Measurements from ENCODE around the gene CAP1. TPM values are rescaled to one million over a fixed set of nuclear protein-coding genes. Genes with fewer than 3 reads are reported as not detected.

The CAP1 gene
- total and polyA plus RNA-seq, 9 of the 15 experiments (the other 6 are each of a cell fraction or from before 2014, with no cell fraction given), result 230 to 658 (median 281) TPM

GRCh38 chr1:40059960-40060750 lies 19.6 kb downstream of the CAP1 start (continued):
- TF ChIP-seq CLOCK (CRISPR knock-in tag; IDR thresholded peaks at IDR 0.05; ENCODE audit: borderline replicate concordance), result 0 out of 2 replicates have a peak, but pooled peaks have one; percentile 13
- peak; percentile 69 for TF ChIP-seq ZNF324 (CRISPR knock-in tag; IDR thresholded peaks at IDR 0.05)
- TF ChIP-seq ZNF518B (CRISPR knock-in tag; IDR thresholded peaks at IDR 0.05), result 0 out of 2 replicates have a peak, but pooled peaks have one; percentile 55
- TF ChIP-seq CREM (IDR thresholded peaks at IDR 0.05; ENCODE audit: low read depth), result 0 out of 2 replicates have a peak, but pooled peaks have one; percentile 29
- TF ChIP-seq TFE3 (CRISPR knock-in tag; IDR thresholded peaks at IDR 0.05), result peak; percentile 5; the same call in 1 of the 2 replicates
- TF ChIP-seq GABPA (tag; conservative IDR thresholded peaks at IDR 0.05; ENCODE audit: low read depth), result peak; percentile 55
- no peak for TF ChIP-seq MBD1 (CRISPR knock-in tag; IDR thresholded peaks at IDR 0.05)
- peak; percentile 93 for TF ChIP-seq HIVEP1 (CRISPR knock-in tag; IDR thresholded peaks at IDR 0.05)
- peak; percentile 67; the same call in 1 of the 2 replicates for TF ChIP-seq BRD4 (IDR thresholded peaks at IDR 0.05)
- no peak for TF ChIP-seq POLR3A (IDR thresholded peaks at IDR 0.05; ENCODE audit: borderline replicate concordance, extremely low read depth, insufficient read depth, insufficient read length)
